Measurements from ENCODE around the gene ADAMTS12.

Gene ADAMTS12

DNA sequence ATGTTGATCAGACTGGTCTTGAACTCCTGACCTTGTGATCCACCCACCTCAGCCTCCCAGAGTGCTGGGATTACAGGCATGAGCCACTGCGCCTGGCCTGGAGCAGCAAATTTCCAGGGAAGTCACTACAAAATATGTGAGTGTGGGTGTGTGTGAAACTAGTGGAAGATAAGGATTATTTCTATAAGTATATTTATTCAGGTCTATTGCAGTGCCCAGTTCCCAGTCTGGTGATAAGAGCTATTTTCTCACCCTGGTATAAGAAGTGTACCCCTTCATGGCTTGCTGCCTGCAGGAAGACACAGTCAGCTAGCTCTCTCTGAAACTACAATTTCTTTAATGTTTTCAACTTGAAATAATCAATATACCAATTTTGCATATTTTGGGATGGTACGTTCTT, 414.0 kb downstream of the ADAMTS12 start:
- TF ChIP-seq ZFX (IDR thresholded peaks at IDR 0.05; ENCODE audit: borderline replicate concordance), result no peak
- TF ChIP-seq, protein P1, sequence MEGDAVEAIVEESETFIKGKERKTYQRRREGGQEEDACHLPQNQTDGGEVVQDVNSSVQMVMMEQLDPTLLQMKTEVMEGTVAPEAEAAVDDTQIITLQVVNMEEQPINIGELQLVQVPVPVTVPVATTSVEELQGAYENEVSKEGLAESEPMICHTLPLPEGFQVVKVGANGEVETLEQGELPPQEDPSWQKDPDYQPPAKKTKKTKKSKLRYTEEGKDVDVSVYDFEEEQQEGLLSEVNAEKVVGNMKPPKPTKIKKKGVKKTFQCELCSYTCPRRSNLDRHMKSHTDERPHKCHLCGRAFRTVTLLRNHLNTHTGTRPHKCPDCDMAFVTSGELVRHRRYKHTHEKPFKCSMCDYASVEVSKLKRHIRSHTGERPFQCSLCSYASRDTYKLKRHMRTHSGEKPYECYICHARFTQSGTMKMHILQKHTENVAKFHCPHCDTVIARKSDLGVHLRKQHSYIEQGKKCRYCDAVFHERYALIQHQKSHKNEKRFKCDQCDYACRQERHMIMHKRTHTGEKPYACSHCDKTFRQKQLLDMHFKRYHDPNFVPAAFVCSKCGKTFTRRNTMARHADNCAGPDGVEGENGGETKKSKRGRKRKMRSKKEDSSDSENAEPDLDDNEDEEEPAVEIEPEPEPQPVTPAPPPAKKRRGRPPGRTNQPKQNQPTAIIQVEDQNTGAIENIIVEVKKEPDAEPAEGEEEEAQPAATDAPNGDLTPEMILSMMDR (IDR thresholded peaks at IDR 0.05), result no peak

DNA sequence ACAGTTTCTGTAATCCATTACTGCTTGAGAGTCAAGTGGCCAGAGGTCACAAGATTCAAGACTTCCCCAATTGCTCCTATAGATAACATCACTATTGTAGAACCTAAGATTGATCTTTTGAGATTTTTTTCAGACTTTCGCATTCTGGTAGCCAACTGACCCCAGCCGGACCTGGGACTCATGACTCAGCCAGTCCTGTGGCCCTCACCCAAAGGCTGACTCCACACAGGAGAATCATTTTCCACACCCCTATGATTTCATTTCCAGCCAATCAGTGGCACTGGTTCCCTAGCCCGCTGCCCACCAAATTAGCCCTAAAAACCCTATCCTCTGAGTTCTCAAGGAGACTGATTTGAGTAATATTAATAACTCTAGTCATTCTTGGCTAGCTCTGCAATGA, 414.8 kb downstream of the ADAMTS12 start:
- no peak overlapping the region for H3K27ac ChIP-seq
- TF ChIP-seq, protein P1 (IDR thresholded peaks at IDR 0.05), result no peak
- no peak for TF ChIP-seq ZFX (IDR thresholded peaks at IDR 0.05; ENCODE audit: borderline replicate concordance)

More for the DNA sequence above, 414.0 kb downstream of the ADAMTS12 start:
- H3K27ac ChIP-seq, result no peak overlapping the region

DNA sequence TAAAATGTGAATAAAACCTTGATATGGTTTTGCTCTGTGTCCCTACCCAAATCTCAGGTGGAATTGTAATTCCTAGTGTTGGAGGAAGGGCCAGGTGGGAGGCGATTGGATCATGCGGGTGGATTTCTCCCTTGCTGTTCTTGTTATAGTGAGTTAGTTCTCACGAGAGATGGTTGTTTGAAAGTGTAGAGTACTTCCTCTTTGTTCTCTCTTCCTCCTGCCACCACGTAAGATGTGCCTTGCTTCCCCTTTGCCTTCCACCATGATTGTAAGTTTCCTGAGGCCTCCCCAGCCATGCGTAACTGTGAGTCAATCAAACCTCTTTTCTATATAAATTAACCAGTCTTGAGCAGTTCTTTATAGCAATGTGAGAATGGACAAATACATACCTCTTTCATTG, 416.1 kb downstream of the ADAMTS12 start:
- TF ChIP-seq ZFX (IDR thresholded peaks at IDR 0.05; ENCODE audit: borderline replicate concordance), result no peak
- TF ChIP-seq, protein P1 (IDR thresholded peaks at IDR 0.05), result no peak
- H3K27ac ChIP-seq, result no peak overlapping the region

DNA sequence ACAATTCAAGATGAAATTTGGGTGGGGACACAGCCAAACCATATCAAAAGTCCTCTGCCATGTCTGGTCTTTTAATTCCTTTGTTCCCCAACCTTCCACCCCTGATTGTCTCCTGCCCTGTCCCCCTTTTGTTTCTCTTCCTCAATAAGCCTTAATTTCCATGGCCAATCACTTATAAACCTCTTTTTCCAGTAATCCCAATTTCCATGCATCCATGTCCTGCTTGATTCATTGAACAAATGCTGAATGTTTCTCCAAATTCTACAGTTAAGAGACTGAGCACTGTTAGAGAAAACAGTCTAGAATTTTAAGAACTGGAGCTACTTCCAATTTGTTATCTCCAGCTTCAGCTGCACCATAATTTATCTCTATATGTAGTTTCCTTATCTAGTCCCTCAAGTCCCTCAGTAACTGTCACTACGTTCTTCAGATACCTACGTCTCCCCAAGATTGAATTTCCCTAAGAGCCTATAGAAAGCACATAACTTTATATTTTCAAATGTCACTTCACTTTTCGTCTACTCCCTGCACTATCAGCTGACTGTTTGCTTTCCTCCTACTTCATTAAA, 416.8 kb downstream of the ADAMTS12 start:
- H3K27ac ChIP-seq, result no peak overlapping the region
- TF ChIP-seq, protein P1 (IDR thresholded peaks at IDR 0.05), result no peak
- TF ChIP-seq ZFX (IDR thresholded peaks at IDR 0.05; ENCODE audit: borderline replicate concordance), result no peak

DNA sequence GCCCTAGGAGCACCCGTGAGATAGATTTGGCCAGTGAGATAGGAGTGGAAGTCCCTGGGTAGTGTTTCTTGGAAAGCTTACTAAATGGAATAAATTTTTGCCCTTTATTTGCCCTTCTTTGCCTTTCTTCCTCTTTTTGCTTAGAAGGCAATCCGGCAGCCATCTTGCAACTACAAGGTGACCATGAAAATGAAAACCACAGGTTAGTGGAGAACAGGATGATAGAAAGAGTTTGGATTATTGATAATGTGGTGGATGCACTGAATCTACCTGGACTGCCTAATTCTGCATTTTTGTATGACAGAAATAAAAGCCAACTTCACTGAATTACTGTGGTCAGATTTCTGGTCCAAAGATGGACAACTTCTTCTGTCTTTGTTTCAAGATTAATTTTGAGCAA, 417.8 kb downstream of the ADAMTS12 start:
- TF ChIP-seq, protein P1 (IDR thresholded peaks at IDR 0.05), result no peak
- TF ChIP-seq ZFX (IDR thresholded peaks at IDR 0.05; ENCODE audit: borderline replicate concordance), result no peak
- H3K27ac ChIP-seq, result no peak overlapping the region
